GM23248 (cell line): ENCODE measurements around the gene SPEG.

Experiments
- EZH2 ChIP-seq: fragments of 200-600 bp; sonication (generic); IDR thresholded peaks from 2 replicates; pipeline ENCODE4 v1.6.1; 2018; ENCODE audit warnings: antibody characterized with exemption, mild to moderate bottlenecking; ENCODE audit not compliant: insufficient read depth, poor library complexity, severe bottlenecking
- EZH2phosphoT487 ChIP-seq: fragments of 200-600 bp; sonication (generic); IDR thresholded peaks from 2 replicates; pipeline ENCODE4 v1.6.1; 2018; ENCODE audit warnings: antibody characterized with exemption, moderate library complexity, mild to moderate bottlenecking, low read depth; ENCODE audit not compliant: insufficient read depth

DNA sequence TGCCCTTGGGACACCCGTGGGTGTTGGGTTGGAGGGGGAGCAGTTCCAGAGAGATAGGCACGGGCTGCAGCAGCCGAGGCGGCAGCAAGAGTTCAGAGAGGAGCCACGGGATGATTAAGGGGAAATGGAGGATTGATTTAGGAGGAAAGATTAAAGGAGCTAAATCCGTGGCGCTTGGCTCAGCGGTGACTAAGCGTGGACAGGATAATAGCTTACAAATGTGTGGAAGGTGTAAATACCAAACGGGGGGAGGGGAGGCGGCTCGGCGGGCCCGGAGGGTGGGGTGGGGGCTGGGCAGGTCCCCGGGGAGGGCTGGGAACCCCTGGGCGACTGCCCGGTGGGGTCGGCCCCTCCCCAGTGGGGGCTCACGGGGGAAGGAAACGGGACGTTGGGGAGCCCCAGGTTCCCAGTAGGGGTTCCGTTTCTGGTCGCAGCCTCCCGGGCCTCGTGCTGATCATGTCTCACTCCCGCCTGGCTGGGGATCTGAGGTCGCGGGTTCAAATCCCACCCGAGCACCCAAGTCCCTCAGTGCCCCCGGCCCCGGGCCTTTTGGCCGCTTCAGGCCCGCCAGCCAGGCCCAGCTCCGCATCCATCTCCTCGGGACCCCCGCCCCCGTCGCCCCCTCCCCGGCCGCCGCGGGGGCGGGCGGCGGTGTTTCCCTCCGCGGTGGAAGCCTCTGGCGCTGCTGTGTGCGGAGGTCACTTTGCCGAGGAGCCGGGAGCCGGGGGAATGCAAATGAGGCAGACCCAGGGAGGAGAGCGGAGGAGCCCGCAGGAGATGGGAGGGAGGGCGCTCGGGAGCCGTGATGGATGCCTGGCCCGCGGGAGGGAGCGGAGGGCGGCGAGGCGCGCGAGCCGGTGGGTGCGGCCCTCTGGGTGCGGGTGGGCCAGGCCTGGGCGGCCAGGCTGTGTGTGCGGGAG is 87.7 kb downstream of the SPEG start:
- TF ChIP-seq EZH2phosphoT487 (no peak), EZH2 (no peak)
